ENCODE measurements around the gene CLPTM1. TPM values are rescaled to one million over a fixed set of nuclear protein-coding genes. Genes with fewer than 3 reads are reported as not detected.
A peak's percentile ranks its signal among the peaks of the same experiment; 100 is the strongest.
"Not testable (repeated sequence)": the region's sequence is repeated elsewhere in the genome, so short reads cannot be mapped to it uniquely, and the experiment has no call there.

CLPTM1 gene
- total RNA-seq, 1 experiment from 2014 or later: 24.3 TPM

GRCh38 chr19:44968118-44968517 lies 12.9 kb downstream of the CLPTM1 start:
- no peak for DNase-seq (ENCODE audit: low read depth)
- in situ Hi-C loops (cut with HindIII; ENCODE audit: low pct_unique_long_range_greater_than_20kb, low sequenced_read_pairs): no loop called here

- in situ Hi-C loops (cut with HindIII; ENCODE audit: low pct_unique_long_range_greater_than_20kb, low sequenced_read_pairs): no loop called here
- DNase-seq (ENCODE audit: low read depth): no peak
Observed at GRCh38 chr19:44968670-44969069, 13.5 kb downstream of the CLPTM1 start.

GRCh38 chr19:44969437-44969836 lies 14.3 kb downstream of the CLPTM1 start:
- no peak for DNase-seq (ENCODE audit: low read depth)
- in situ Hi-C loops (cut with HindIII; ENCODE audit: low pct_unique_long_range_greater_than_20kb, low sequenced_read_pairs): no loop called here

GRCh38 chr19:44971451-44971850 lies 16.3 kb downstream of the CLPTM1 start:
- DNase-seq (ENCODE audit: low read depth); in situ Hi-C loops (cut with HindIII; ENCODE audit: low pct_unique_long_range_greater_than_20kb, low sequenced_read_pairs): not testable (repeated sequence)

GRCh38 chr19:44972802-44973201 lies 17.6 kb downstream of the CLPTM1 start:
- in situ Hi-C loops (cut with HindIII; ENCODE audit: low pct_unique_long_range_greater_than_20kb, low sequenced_read_pairs): no loop called here
- no peak for DNase-seq (ENCODE audit: low read depth)

GRCh38 chr19:44973982-44974735 lies 19.0 kb downstream of the CLPTM1 start:
- in situ Hi-C loops (cut with HindIII; ENCODE audit: low pct_unique_long_range_greater_than_20kb, low sequenced_read_pairs): no loop called here
- DNase-seq (ENCODE audit: low read depth): no peak

GRCh38 chr19:44974857-44975256 lies 19.7 kb downstream of the CLPTM1 start:
- no peak for DNase-seq (ENCODE audit: low read depth)
- in situ Hi-C loops (cut with HindIII; ENCODE audit: low pct_unique_long_range_greater_than_20kb, low sequenced_read_pairs): no loop called here

GRCh38 chr19:44975444-44975843 lies 20.3 kb downstream of the CLPTM1 start:
- in situ Hi-C loops (cut with HindIII; ENCODE audit: low pct_unique_long_range_greater_than_20kb, low sequenced_read_pairs): no loop called here
- DNase-seq (ENCODE audit: low read depth): no peak

GRCh38 chr19:44984005-44984404 lies 28.8 kb downstream of the CLPTM1 start:
- in situ Hi-C loops (cut with HindIII; ENCODE audit: low pct_unique_long_range_greater_than_20kb, low sequenced_read_pairs): no loop called here
- no peak for DNase-seq (ENCODE audit: low read depth)

GRCh38 chr19:44985445-44985844 lies 30.3 kb downstream of the CLPTM1 start:
- no peak for DNase-seq (ENCODE audit: low read depth)
- in situ Hi-C loops (cut with HindIII; ENCODE audit: low pct_unique_long_range_greater_than_20kb, low sequenced_read_pairs): no loop called here

GRCh38 chr19:44986389-44986788 lies 31.2 kb downstream of the CLPTM1 start:
- in situ Hi-C loops (cut with HindIII; ENCODE audit: low pct_unique_long_range_greater_than_20kb, low sequenced_read_pairs): no loop called here
- DNase-seq (ENCODE audit: low read depth): no peak

GRCh38 chr19:44987148-44987675 lies 32.0 kb downstream of the CLPTM1 start:
- DNase-seq (ENCODE audit: low read depth): no peak
- in situ Hi-C loops (cut with HindIII; ENCODE audit: low pct_unique_long_range_greater_than_20kb, low sequenced_read_pairs): no loop called here

- in situ Hi-C loops (cut with HindIII; ENCODE audit: low pct_unique_long_range_greater_than_20kb, low sequenced_read_pairs): no loop called here
- DNase-seq (ENCODE audit: low read depth): no peak
Observed at GRCh38 chr19:44988273-44988672, 33.1 kb downstream of the CLPTM1 start.

- in situ Hi-C loops (cut with HindIII; ENCODE audit: low pct_unique_long_range_greater_than_20kb, low sequenced_read_pairs): no loop called here
- peak; percentile 28 for DNase-seq (ENCODE audit: low read depth)
Observed at GRCh38 chr19:44988896-44989556, 33.8 kb downstream of the CLPTM1 start.

GRCh38 chr19:44990459-44990858 lies 35.3 kb downstream of the CLPTM1 start:
- in situ Hi-C loops (cut with HindIII; ENCODE audit: low pct_unique_long_range_greater_than_20kb, low sequenced_read_pairs): no loop called here

GRCh38 chr19:44990966-44991365 lies 35.8 kb downstream of the CLPTM1 start:
- in situ Hi-C loops (cut with HindIII; ENCODE audit: low pct_unique_long_range_greater_than_20kb, low sequenced_read_pairs): no loop called here
- DNase-seq (ENCODE audit: low read depth): no peak

More at GRCh38 chr19:44990459-44990858, 35.3 kb downstream of the CLPTM1 start:
- no peak for DNase-seq (ENCODE audit: low read depth)

GRCh38 chr19:44992336-44993163 lies 37.4 kb downstream of the CLPTM1 start:
- in situ Hi-C loops (cut with HindIII; ENCODE audit: low pct_unique_long_range_greater_than_20kb, low sequenced_read_pairs): no loop called here
- DNase-seq (ENCODE audit: low read depth): no peak

- in situ Hi-C loops (cut with HindIII; ENCODE audit: low pct_unique_long_range_greater_than_20kb, low sequenced_read_pairs): no loop called here
- no peak for DNase-seq (ENCODE audit: low read depth)
Observed at GRCh38 chr19:44993526-44993925, 38.3 kb downstream of the CLPTM1 start.
